ENCODE measurements around the gene NOB1.

GRCh38 chr16:69712914-69713581 is 41.7 kb downstream of the NOB1 start:
- no peak for TF ChIP-seq POLR2A (IDR thresholded peaks at IDR 0.05; ENCODE audit: low read depth, low read length)
- TF ChIP-seq TAF1 (IDR thresholded peaks at IDR 0.05; ENCODE audit: low read depth, low read length): no peak
- no peak for TF ChIP-seq POLR2AphosphoS5 (IDR thresholded peaks at IDR 0.05; ENCODE audit: low read depth, low read length)
- TF ChIP-seq SPI1 (IDR thresholded peaks at IDR 0.05; ENCODE audit: low read depth, low read length): no peak
- TF ChIP-seq PAX5 (IDR thresholded peaks at IDR 0.05; ENCODE audit: insufficient read depth, low read length, severe bottlenecking): no peak
- TF ChIP-seq POU2F2 (IDR thresholded peaks at IDR 0.05; ENCODE audit: low read depth, low read length): no peak

Measured in GM12891 (cell line).